ENCODE results near the gene THYN1. TPM values are rescaled to one million over a fixed set of nuclear protein-coding genes. Genes with fewer than 3 reads are reported as not detected.

THYN1 gene
- total RNA-seq = 10 to 100 TPM; 17.8 to 25.7 TPM

GRCh38 chr11:134253188-134253993 is at the start of gene THYN1, which contains the start of gene ACAD8:
TSS of gene THYN1 (minus strand) at chr11:134253352. CDS start at chr11:134252882, 470 bp downstream.
TSS of gene ACAD8 (plus strand) at chr11:134253568. CDS start at chr11:134253601, 33 bp downstream.
- TF ChIP-seq POLR2A (IDR thresholded peaks at IDR 0.05) = peak; percentile 51 to 81 (median 81)
- peak; percentile 5 to 67 (median 49) for TF ChIP-seq CTCF (IDR thresholded peaks at IDR 0.05)
- Histone ChIP-seq H3K4me1 (peaks cover 24% of the 10 kb centered on the region), H3K27ac (peak within 1 kb of the TSS; percentile 21 to 77 (median 55)), H3K4me3 (peak within 1 kb of the TSS; percentile 85 to 86), H3K27me3 (no peaks in the 10 kb centered on the region), H3K36me3 (replicated peaks in 1 of 2; ENCODE audit: insufficient read depth in 1 of 2, low read depth in 2 of 2) (peaks cover 0 to 7% of the 10 kb centered on the region in 2 donors), H3K9me3 (no peaks in the 10 kb centered on the region)
- ATAC-seq = peak; percentile 100
- WGBS, 2 donors = 0 to 1% methylated on average over 5 to 69 of the region's 70 CpGs
- peak; percentile 96 to 98 (median 97) for DNase-seq
- intact Hi-C loops (cut with DNase I) = no loop called here

- H3K4me3 ChIP-seq = no peak overlapping the region
- 73 to 78% methylated on average over 9 of the region's 9 CpGs for WGBS, 2 donors
- intact Hi-C loops (cut with DNase I) = no loop called here
- TF ChIP-seq CTCF (IDR thresholded peaks at IDR 0.05) (no peak), POLR2A (IDR thresholded peaks at IDR 0.05) (no peak)
- H3K9me3 ChIP-seq = no peaks in the 10 kb centered on the region
- no peak for ATAC-seq
- H3K4me1 ChIP-seq = peaks cover 6% of the 10 kb centered on the region
- no peaks in the 10 kb centered on the region for H3K27me3 ChIP-seq
- DNase-seq = no peak
- H3K36me3 ChIP-seq (replicated peaks in 1 of 2; ENCODE audit: insufficient read depth in 1 of 2, low read depth in 2 of 2) = no peaks in the 10 kb centered on the region
- no peak overlapping the region for H3K27ac ChIP-seq
Observed at GRCh38 chr11:134294664-134295063, 41.5 kb upstream of the THYN1 start.

DNA sequence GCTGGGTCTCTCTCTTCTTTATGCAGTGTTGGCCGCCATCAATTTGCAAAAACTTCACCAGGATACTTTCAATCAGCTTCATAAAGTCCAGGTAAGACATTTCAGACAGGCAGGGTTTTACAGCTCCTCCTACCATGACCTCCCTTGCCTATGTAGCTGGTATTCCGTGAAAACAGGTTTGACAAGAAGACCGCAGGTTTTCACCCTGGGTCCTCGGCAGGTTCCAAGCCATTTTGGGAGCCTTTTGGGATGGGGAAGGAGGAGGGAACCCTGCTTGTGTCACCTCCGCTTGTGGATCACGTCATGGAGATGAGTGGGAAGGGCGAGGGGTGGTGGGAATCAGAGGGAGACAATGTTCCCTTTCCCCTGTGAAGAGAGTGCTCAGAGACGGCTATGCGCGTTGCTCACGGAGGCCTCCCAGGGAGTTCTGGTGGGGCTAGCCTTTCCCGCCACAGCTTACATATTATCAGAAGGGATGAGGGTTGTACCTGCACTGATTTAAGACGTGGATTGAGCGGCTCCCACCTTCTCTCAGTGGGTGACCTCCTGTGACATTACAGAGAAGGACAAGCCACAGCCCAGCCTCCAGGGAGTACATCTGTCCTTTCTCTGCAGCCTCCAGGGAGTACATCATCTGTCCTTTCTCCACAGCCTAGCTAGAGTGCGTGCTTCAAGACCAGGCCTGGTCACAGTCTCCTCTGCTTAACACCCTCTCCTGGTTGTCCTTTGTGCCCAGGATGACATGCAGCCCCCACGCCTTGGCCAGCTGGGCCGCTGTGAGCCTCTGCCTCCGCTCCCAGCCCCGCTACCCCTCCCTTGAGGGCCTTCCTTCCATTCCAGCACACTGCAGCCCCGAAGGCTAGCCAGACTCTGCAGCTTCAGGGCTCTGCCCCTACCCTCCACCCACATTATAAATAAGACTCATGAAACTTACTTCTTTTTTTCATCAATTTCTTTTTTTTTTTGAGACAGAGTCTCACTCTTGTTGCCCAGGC is 40.3 kb upstream of the THYN1 start:
- TF ChIP-seq POLR2A (IDR thresholded peaks at IDR 0.05) = no peak
- TF ChIP-seq CTCF (IDR thresholded peaks at IDR 0.05) = no peak
- intact Hi-C loops (cut with DNase I) = no loop called here
- no peak overlapping the region for H3K27ac ChIP-seq
- DNase-seq = no peak
- no peak for ATAC-seq
- H3K27me3 ChIP-seq = no peaks in the 10 kb centered on the region
- no peak overlapping the region for H3K4me3 ChIP-seq
- no peaks in the 10 kb centered on the region for H3K36me3 ChIP-seq (replicated peaks in 1 of 2; ENCODE audit: insufficient read depth in 1 of 2, low read depth in 2 of 2)
- no peaks in the 10 kb centered on the region for H3K4me1 ChIP-seq
- 64 to 70% methylated on average over 18 to 20 of the region's 20 CpGs for WGBS, 2 donors
- no peaks in the 10 kb centered on the region for H3K9me3 ChIP-seq

- H3K36me3 ChIP-seq (replicated peaks in 1 of 2; ENCODE audit: insufficient read depth in 1 of 2, low read depth in 2 of 2) = no peaks in the 10 kb centered on the region
- no peak overlapping the region for H3K27ac ChIP-seq
- H3K9me3 ChIP-seq = no peaks in the 10 kb centered on the region
- ATAC-seq (no peak), DNase-seq (no peak)
- WGBS, 2 donors = 79 to 85% methylated on average over 13 to 15 of the region's 15 CpGs
- TF ChIP-seq POLR2A (IDR thresholded peaks at IDR 0.05) = no peak
- no peak overlapping the region for H3K4me3 ChIP-seq
- intact Hi-C loops (cut with DNase I) = no loop called here
- H3K4me1 ChIP-seq = no peaks in the 10 kb centered on the region
- H3K27me3 ChIP-seq = no peaks in the 10 kb centered on the region
Observed at GRCh38 chr11:134292661-134293060, 39.5 kb upstream of the THYN1 start.

- Histone ChIP-seq H3K27ac (no peak overlapping the region), H3K4me1 (no peaks in the 10 kb centered on the region), H3K27me3 (no peaks in the 10 kb centered on the region), H3K9me3 (no peaks in the 10 kb centered on the region), H3K36me3 (replicated peaks in 1 of 2; ENCODE audit: insufficient read depth in 1 of 2, low read depth in 2 of 2) (no peaks in the 10 kb centered on the region), H3K4me3 (no peak overlapping the region)
- intact Hi-C loops (cut with DNase I) = no loop called here
- WGBS, 2 donors = 89 to 90% methylated on average over 6 of the region's 6 CpGs
- no peak for TF ChIP-seq POLR2A (IDR thresholded peaks at IDR 0.05)
- no peak for TF ChIP-seq CTCF (IDR thresholded peaks at IDR 0.05)
- ATAC-seq = no peak
- DNase-seq = no peak
Observed at GRCh38 chr11:134291196-134291595, 38.0 kb upstream of the THYN1 start.

All from body of pancreas (tissue), 4 donors.